ENCODE results near the gene SYNJ2. TPM values are rescaled to one million over a fixed set of nuclear protein-coding genes. Genes with fewer than 3 reads are reported as not detected.

Gene SYNJ2
- polyA plus RNA-seq, 2 of the 4 experiments (the other 2 are of a cell fraction) = 22.3 to 26.5 TPM

GRCh38 chr6:158046201-158047126 is 64.8 kb downstream of the SYNJ2 start:
- FAIRE-seq (no peak), ATAC-seq (no peak), DNase-seq (ENCODE audit: low read depth in 1 of 2, low spot score in 1 of 2) (no peak)
- H3K27ac ChIP-seq = peak overlapping the region; percentile 21 to 60; a peak in 3 of 6 replicates
- H3K4me3 ChIP-seq = no peak overlapping the region
- H3K9me3 ChIP-seq = no peaks in the 10 kb centered on the region
- WGBS (ENCODE audit: missing lambda C conversion rate) = 92% methylated on average over 20 of the region's 20 CpGs
- peaks cover 50% of the 10 kb centered on the region for H3K4me1 ChIP-seq
- H3K4me2 ChIP-seq = no peak overlapping the region
- ChIA-PET CTCF (interaction anchor here (1.1 to 2.0 kb wide), 4 partner anchors 16 to 25 kb away, joined by 3 to 7 read pairs (median 4); no protein-coding TSS in a partner anchor), POLR2A (no interaction called here)
- no peak for TF ChIP-seq FOSB (CRISPR knock-in tag; IDR thresholded peaks at IDR 0.05)
- no peak for TF ChIP-seq CBX2 (IDR thresholded peaks at IDR 0.05; ENCODE audit: borderline replicate concordance, low read depth)
- no peak for TF ChIP-seq MAFK (IDR thresholded peaks at IDR 0.05; ENCODE audit: partially characterized antibody)
- TF ChIP-seq CHD2 (IDR thresholded peaks at IDR 0.05; ENCODE audit: low read length, partially characterized antibody) = no peak
- TF ChIP-seq EP300 (IDR thresholded peaks at IDR 0.05) = no peak
- no peak for TF ChIP-seq POLR2A (IDR thresholded peaks at IDR 0.05; ENCODE audit: low read length)
- TF ChIP-seq KDM5A (IDR thresholded peaks at IDR 0.05) = no peak
- no peak for TF ChIP-seq EHMT2 (IDR thresholded peaks at IDR 0.05; ENCODE audit: low read depth)
- no peak for TF ChIP-seq HEYL (CRISPR knock-in tag; IDR thresholded peaks at IDR 0.05)
- TF ChIP-seq HOXB13 (CRISPR knock-in tag; IDR thresholded peaks at IDR 0.05; ENCODE audit: low read depth) = no peak

- WGBS (ENCODE audit: missing lambda C conversion rate) = 83% methylated on average over 10 of the region's 10 CpGs
- H3K27ac ChIP-seq = peak overlapping the region; percentile 21 to 60; a peak in 3 of 6 replicates
Measured at GRCh38 chr6:158047127-158047518, 65.5 kb downstream of the SYNJ2 start.

GRCh38 chr6:158047563-158048323 is 66.1 kb downstream of the SYNJ2 start:
- ChIA-PET POLR2A (no interaction called here), CTCF (interaction anchor here (1.0 to 2.0 kb wide), 5 partner anchors 22 to 39 kb away, joined by 3 to 13 read pairs (median 6); no protein-coding TSS in a partner anchor)
- peaks cover 37% of the 10 kb centered on the region for H3K4me1 ChIP-seq
- H3K27ac ChIP-seq = peak overlapping the region; percentile 21 to 60; a peak in 4 of 6 replicates
- FAIRE-seq = no peak
- ATAC-seq = no peak
- 74% methylated on average over 6 of the region's 9 CpGs for WGBS (ENCODE audit: missing lambda C conversion rate)
- H3K4me3 ChIP-seq = no peak overlapping the region
- TF ChIP-seq CTCF (IDR thresholded peaks at IDR 0.05) (no peak), TP53 (CRISPR knock-in tag; IDR thresholded peaks at IDR 0.05) (no peak), HOXA7 (CRISPR knock-in tag; IDR thresholded peaks at IDR 0.05) (no peak), MAZ (IDR thresholded peaks at IDR 0.05; ENCODE audit: borderline replicate concordance, low read depth, low read length) (no peak), EHF (CRISPR knock-in tag; IDR thresholded peaks at IDR 0.05) (no peak), RAD21 (conservative IDR thresholded peaks at IDR 0.05 in 1 of 2, IDR thresholded peaks at IDR 0.05 in 1 of 2) (no peak), CBX8 (IDR thresholded peaks at IDR 0.05) (no peak), REST (IDR thresholded peaks at IDR 0.05) (no peak), HOXB5 (CRISPR knock-in tag; IDR thresholded peaks at IDR 0.05) (no peak), HEYL (CRISPR knock-in tag; IDR thresholded peaks at IDR 0.05) (no peak)
- H3K4me2 ChIP-seq = no peak overlapping the region
- H3K9me3 ChIP-seq = no peaks in the 10 kb centered on the region
- DNase-seq (ENCODE audit: low read depth in 1 of 2, low spot score in 1 of 2) = no peak

More at GRCh38 chr6:158047127-158047518, 65.5 kb downstream of the SYNJ2 start:
- POLR2A ChIA-PET = no interaction called here
- CTCF ChIA-PET = interaction anchor here (1.7 to 2.0 kb wide), 2 partner anchors 21 to 25 kb away, joined by 6 to 7 read pairs; no protein-coding TSS in a partner anchor
- no peak overlapping the region for H3K4me2 ChIP-seq
- DNase-seq (ENCODE audit: low read depth in 1 of 2, low spot score in 1 of 2) (no peak), ATAC-seq (no peak), FAIRE-seq (no peak)
- H3K9me3 ChIP-seq = no peaks in the 10 kb centered on the region
- peaks cover 43% of the 10 kb centered on the region for H3K4me1 ChIP-seq
- no peak overlapping the region for H3K4me3 ChIP-seq
- no peak for TF ChIP-seq EHMT2 (IDR thresholded peaks at IDR 0.05; ENCODE audit: low read depth)
